HL-60 (cell line): ENCODE data around the gene IL5.
"Not testable (repeated sequence)": the region's sequence is repeated elsewhere in the genome, so short reads cannot be mapped to it uniquely, and the experiment has no call there.

Source experiments
- DNase-seq, 2 experiments: peaks; one replicate each; pipeline ENCODE4 v3.0.0-alpha.2; 2010 to 2020; ENCODE audit warnings: low read depth in 1 of 2, low spot score in 1 of 2
- H3K27ac ChIP-seq: fragments of 250-450 bp; sonication (Bioruptor Pico); replicated peaks from 2 replicates; pipeline ENCODE4 v1.5.1; 2020; ENCODE audit warnings: mild to moderate bottlenecking, moderate library complexity
- H3K27me3 ChIP-seq: fragments of 250-450 bp; sonication (Bioruptor Pico); 2 replicates; pipeline ENCODE4 v1.5.1; 2021; ENCODE audit warnings: mild to moderate bottlenecking, moderate library complexity; ENCODE audit not compliant: insufficient read depth, poor library complexity, severe bottlenecking
- H3K4me3 ChIP-seq: replicated peaks from 2 replicates; pipeline ENCODE4 v1.5.1; 2011; ENCODE audit warnings: mild to moderate bottlenecking, control low read depth, low read length; ENCODE audit not compliant: insufficient read depth
- GABPA ChIP-seq: IDR thresholded peaks from 2 replicates; pipeline ENCODE4 v1.6.1; 2012; ENCODE audit warnings: low read depth
- POLR2AphosphoS5 ChIP-seq: IDR thresholded peaks from 2 replicates; pipeline ENCODE4 v1.6.1; 2012; ENCODE audit warnings: low read depth
- SPI1 ChIP-seq: IDR thresholded peaks from 2 replicates; pipeline ENCODE4 v1.6.1; 2012; ENCODE audit warnings: low read depth, mild to moderate bottlenecking, borderline replicate concordance
- TF ChIP-seq, protein P1 (sequence below): IDR thresholded peaks from 2 replicates; pipeline ENCODE4 v1.6.1; 2012; ENCODE audit warnings: low read depth; ENCODE audit not compliant: insufficient replicate concordance
- TF ChIP-seq, protein P2 (sequence below): IDR thresholded peaks from one replicate; pipeline ENCODE4 v1.5.1; 2011; ENCODE audit warnings: low read length, control low read depth, inconsistent platforms; ENCODE audit not compliant: insufficient read depth

IL5 gene

DNA sequence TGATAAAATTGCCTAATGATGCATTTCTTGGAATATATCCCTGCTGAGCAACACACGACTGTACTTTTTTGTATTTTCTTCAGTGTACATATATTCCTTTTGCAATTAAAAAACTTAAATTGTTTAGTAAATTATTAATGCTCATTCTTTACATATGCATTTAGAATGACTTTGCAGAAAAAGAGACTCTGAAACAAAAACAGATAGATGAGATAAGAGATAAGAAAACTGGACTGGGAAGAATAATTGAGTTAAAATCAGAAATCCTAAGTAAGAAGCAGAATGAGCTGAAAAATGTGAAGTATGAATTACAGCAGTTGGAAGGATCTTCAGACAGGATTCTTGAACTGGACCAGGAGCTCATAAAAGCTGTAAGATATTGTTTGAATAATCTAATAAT, 46.1 kb upstream of the IL5 start:
- no peak overlapping the region for H3K4me3 ChIP-seq
- no peak for DNase-seq
- H3K27me3 ChIP-seq: no peaks in the 10 kb centered on the region
- TF ChIP-seq GABPA (no peak), POLR2AphosphoS5 (no peak)
- TF ChIP-seq, protein P1, sequence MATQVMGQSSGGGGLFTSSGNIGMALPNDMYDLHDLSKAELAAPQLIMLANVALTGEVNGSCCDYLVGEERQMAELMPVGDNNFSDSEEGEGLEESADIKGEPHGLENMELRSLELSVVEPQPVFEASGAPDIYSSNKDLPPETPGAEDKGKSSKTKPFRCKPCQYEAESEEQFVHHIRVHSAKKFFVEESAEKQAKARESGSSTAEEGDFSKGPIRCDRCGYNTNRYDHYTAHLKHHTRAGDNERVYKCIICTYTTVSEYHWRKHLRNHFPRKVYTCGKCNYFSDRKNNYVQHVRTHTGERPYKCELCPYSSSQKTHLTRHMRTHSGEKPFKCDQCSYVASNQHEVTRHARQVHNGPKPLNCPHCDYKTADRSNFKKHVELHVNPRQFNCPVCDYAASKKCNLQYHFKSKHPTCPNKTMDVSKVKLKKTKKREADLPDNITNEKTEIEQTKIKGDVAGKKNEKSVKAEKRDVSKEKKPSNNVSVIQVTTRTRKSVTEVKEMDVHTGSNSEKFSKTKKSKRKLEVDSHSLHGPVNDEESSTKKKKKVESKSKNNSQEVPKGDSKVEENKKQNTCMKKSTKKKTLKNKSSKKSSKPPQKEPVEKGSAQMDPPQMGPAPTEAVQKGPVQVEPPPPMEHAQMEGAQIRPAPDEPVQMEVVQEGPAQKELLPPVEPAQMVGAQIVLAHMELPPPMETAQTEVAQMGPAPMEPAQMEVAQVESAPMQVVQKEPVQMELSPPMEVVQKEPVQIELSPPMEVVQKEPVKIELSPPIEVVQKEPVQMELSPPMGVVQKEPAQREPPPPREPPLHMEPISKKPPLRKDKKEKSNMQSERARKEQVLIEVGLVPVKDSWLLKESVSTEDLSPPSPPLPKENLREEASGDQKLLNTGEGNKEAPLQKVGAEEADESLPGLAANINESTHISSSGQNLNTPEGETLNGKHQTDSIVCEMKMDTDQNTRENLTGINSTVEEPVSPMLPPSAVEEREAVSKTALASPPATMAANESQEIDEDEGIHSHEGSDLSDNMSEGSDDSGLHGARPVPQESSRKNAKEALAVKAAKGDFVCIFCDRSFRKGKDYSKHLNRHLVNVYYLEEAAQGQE: no peak
- H3K27ac ChIP-seq: no peak overlapping the region

DNA sequence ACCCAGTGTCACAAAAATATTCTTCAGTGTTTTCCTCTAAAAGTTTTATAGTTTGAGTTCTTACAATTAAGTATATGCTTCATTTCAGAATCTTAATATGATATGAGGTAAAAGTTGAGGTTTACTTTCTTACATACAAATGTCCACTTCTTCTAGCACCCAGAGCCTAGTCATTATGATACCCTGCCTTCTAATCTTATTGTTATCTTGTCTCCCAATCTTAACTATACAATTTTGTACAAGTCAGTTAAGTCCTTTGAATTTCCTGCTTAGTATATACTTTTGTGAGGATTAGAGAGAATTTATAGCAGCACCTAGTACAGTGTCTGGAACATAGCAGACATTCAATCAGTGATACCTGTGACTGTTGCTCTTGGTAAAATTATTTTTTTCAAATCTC, 42.7 kb upstream of the IL5 start:
- TF ChIP-seq, protein P1: no peak
- no peak for TF ChIP-seq SPI1
- Histone ChIP-seq H3K27me3 (no peaks in the 10 kb centered on the region), H3K4me3 (no peak overlapping the region), H3K27ac (no peak overlapping the region)
- DNase-seq: no peak

DNA sequence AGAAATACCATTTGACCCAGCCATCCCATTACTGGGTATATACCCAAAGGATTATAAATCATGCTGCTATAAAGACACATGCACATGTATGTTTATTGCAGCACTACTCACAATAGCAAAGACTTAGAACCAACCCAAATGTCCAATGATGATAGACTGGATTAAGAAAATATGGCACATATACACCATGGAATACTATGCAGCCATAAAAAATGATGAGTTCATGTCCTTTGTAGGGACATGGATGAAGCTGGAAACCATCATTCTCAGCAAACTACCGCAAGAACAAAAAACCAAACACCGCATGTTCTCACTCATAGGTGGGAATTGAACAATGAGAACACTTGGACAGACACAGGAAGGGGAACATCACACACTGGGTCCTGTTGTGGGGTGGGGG, 41.2 kb upstream of the IL5 start:
- not testable (repeated sequence) for H3K27ac ChIP-seq, DNase-seq, H3K27me3 ChIP-seq, H3K4me3 ChIP-seq

DNA sequence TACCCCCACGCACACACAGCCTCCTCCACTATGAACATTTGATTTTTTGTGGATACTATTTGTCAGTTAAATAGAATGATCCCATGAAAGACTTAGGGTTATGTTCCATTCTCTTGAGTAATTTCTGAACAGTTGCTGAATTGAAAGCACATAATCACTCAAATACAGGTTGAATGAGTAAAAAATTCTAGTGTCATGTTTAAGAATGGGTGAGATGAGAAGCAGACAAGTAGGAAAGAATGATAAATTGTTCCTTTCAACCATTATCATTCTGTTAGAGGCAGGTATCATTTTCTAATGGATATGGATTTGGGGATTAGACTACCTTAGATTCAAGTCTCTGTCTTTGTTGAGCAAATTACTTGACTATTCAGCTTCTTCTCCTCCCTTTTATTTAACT, 32.8 kb upstream of the IL5 start:
- no peak for DNase-seq
- no peak overlapping the region for H3K27ac ChIP-seq
- no peak for TF ChIP-seq GABPA
- TF ChIP-seq, protein P1: no peak
- TF ChIP-seq POLR2AphosphoS5: no peak
- TF ChIP-seq, protein P2, sequence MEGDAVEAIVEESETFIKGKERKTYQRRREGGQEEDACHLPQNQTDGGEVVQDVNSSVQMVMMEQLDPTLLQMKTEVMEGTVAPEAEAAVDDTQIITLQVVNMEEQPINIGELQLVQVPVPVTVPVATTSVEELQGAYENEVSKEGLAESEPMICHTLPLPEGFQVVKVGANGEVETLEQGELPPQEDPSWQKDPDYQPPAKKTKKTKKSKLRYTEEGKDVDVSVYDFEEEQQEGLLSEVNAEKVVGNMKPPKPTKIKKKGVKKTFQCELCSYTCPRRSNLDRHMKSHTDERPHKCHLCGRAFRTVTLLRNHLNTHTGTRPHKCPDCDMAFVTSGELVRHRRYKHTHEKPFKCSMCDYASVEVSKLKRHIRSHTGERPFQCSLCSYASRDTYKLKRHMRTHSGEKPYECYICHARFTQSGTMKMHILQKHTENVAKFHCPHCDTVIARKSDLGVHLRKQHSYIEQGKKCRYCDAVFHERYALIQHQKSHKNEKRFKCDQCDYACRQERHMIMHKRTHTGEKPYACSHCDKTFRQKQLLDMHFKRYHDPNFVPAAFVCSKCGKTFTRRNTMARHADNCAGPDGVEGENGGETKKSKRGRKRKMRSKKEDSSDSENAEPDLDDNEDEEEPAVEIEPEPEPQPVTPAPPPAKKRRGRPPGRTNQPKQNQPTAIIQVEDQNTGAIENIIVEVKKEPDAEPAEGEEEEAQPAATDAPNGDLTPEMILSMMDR: no peak
- TF ChIP-seq SPI1: no peak
- H3K4me3 ChIP-seq: no peak overlapping the region
- H3K27me3 ChIP-seq: no peaks in the 10 kb centered on the region

DNA sequence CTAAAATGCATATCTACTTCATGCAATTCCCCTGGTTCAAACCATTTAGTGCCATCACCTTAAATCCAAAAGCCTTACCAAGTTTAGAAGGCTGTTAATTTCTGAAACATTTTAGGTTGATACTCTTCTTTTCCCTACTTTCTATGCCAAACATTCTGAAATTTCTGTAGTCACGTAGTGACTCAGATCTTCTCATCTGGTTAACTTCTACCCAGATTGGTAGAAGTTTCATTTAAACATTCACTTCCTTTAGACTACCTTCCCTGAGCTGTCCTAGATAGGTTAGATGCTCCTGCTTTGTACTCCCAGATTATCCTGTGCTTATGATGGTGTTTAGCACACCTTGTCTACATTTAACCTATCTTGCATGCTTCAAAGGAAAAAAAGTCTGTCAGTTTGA, 23.3 kb upstream of the IL5 start:
- Histone ChIP-seq H3K4me3 (no peak overlapping the region), H3K27me3 (no peaks in the 10 kb centered on the region), H3K27ac (no peak overlapping the region)
- TF ChIP-seq SPI1: no peak
- TF ChIP-seq, protein P2: no peak
- TF ChIP-seq POLR2AphosphoS5: no peak
- no peak for TF ChIP-seq GABPA
- TF ChIP-seq, protein P1: no peak
- DNase-seq: no peak

DNA sequence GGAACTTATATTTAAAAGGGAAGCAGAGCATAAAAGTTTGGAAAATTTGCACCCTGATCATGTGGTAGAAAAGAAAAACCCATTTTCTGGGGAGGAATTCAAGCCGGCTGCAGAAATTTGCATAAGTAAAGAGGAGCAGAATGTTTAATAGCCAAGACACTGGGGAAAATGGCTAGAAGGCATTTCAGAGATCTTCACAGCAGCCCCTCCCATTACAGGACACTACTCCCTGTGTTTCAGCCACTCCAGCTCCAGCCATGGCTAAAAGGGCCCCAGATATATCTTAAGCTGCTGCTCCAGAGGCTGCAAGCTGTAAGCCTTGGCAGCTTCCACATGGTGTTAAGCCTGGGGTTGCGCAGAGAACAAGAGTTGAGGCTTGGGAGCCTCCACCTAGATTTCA, 21.2 kb upstream of the IL5 start:
- not testable (repeated sequence) for H3K4me3 ChIP-seq, H3K27ac ChIP-seq, DNase-seq, H3K27me3 ChIP-seq
